Tibial nerve (tissue), 4 donors: Measurements from ENCODE around the gene CCDC88C.

Source experiments
- CTCF ChIP-seq, 5 experiments: fragments of 200-600 bp in 3 of 5; fragments of 450-650 bp in 2 of 5; sonication (generic) in 3 of 5; IDR thresholded peaks; one replicate each; pipeline ENCODE4 v1.5.1; 2016 to 2019; ENCODE audit warnings: antibody characterized with exemption in 5 of 5, mild to moderate bottlenecking in 3 of 5, moderate library complexity in 2 of 5
- EP300 ChIP-seq, 2 donors: sonication (generic); formaldehyde crosslinking; IDR thresholded peaks; one replicate each; pipeline ENCODE4 v1.6.1; 2017; ENCODE audit warnings: antibody characterized with exemption in 2 of 2, mild to moderate bottlenecking in 1 of 2

GRCh38 chr14:91326514-91327249 lies 90.9 kb downstream of the CCDC88C start:
- TF ChIP-seq CTCF (IDR thresholded peaks at IDR 0.05) (no peak), EP300 (IDR thresholded peaks at IDR 0.05) (no peak)
